Neural cell (in vitro differentiated cells): ENCODE results near the gene PSMB10.

Source experiments
- EP300 ChIP-seq: fragments of 450-650 bp; conservative IDR thresholded peaks from 2 replicates; pipeline ENCODE4 v1.6.1; 2014; ENCODE audit warnings: antibody characterized with exemption, mild to moderate bottlenecking, moderate library complexity; ENCODE audit not compliant: poor library complexity, severe bottlenecking
- TAF1 ChIP-seq: IDR thresholded peaks from 2 replicates; pipeline ENCODE4 v1.6.1; 2012; ENCODE audit warnings: low read depth
- TF ChIP-seq, protein P1 (sequence below): fragments of 450-650 bp; IDR thresholded peaks from 2 replicates; pipeline ENCODE4 v1.5.1; 2014; ENCODE audit warnings: antibody characterized with exemption, mild to moderate bottlenecking, moderate library complexity; ENCODE audit not compliant: poor library complexity, severe bottlenecking
- TF ChIP-seq, protein P2 (sequence below): IDR thresholded peaks from 2 replicates; pipeline ENCODE4 v1.6.1; 2012; ENCODE audit warnings: borderline replicate concordance

DNA sequence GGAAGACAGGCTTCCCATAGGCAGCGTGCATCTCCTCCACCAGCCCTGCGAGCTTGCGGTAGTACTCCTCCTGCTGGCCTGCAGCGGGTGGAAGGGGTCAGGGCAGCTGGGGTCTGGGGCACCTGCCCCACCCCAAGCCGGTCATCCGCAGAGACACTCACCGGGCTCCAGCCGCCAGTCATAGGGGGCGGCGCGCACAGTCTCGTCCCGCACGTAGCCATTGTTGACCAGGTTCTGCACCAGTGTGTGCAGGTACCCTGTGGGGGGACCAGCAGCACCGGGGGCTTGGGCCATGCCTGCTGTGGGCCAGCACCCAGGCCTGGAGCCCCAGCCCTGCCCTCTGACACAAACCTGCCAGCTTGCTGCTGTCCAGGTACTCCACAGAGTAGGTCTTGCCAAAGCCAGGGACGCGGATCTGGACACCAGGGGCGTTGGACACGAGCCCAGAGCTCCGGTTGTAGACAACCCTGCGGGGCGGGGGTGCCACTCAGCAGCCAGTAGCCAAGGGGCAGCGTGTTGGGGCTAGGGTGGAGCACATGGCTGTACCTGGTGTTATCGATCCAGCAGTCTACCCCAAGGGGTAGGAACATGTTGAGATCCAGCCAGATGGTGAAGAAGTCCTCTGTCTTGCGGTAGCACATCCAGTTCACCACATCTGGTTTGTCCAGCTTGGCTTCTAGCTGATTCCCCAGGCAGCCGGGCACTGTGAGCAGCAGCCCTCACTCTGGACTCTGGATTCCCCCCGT is 6.0 kb upstream of the PSMB10 start:
- no peak for TF ChIP-seq TAF1
- TF ChIP-seq, protein P1, sequence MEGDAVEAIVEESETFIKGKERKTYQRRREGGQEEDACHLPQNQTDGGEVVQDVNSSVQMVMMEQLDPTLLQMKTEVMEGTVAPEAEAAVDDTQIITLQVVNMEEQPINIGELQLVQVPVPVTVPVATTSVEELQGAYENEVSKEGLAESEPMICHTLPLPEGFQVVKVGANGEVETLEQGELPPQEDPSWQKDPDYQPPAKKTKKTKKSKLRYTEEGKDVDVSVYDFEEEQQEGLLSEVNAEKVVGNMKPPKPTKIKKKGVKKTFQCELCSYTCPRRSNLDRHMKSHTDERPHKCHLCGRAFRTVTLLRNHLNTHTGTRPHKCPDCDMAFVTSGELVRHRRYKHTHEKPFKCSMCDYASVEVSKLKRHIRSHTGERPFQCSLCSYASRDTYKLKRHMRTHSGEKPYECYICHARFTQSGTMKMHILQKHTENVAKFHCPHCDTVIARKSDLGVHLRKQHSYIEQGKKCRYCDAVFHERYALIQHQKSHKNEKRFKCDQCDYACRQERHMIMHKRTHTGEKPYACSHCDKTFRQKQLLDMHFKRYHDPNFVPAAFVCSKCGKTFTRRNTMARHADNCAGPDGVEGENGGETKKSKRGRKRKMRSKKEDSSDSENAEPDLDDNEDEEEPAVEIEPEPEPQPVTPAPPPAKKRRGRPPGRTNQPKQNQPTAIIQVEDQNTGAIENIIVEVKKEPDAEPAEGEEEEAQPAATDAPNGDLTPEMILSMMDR, result no peak
- TF ChIP-seq EP300, result no peak
- TF ChIP-seq, protein P2, sequence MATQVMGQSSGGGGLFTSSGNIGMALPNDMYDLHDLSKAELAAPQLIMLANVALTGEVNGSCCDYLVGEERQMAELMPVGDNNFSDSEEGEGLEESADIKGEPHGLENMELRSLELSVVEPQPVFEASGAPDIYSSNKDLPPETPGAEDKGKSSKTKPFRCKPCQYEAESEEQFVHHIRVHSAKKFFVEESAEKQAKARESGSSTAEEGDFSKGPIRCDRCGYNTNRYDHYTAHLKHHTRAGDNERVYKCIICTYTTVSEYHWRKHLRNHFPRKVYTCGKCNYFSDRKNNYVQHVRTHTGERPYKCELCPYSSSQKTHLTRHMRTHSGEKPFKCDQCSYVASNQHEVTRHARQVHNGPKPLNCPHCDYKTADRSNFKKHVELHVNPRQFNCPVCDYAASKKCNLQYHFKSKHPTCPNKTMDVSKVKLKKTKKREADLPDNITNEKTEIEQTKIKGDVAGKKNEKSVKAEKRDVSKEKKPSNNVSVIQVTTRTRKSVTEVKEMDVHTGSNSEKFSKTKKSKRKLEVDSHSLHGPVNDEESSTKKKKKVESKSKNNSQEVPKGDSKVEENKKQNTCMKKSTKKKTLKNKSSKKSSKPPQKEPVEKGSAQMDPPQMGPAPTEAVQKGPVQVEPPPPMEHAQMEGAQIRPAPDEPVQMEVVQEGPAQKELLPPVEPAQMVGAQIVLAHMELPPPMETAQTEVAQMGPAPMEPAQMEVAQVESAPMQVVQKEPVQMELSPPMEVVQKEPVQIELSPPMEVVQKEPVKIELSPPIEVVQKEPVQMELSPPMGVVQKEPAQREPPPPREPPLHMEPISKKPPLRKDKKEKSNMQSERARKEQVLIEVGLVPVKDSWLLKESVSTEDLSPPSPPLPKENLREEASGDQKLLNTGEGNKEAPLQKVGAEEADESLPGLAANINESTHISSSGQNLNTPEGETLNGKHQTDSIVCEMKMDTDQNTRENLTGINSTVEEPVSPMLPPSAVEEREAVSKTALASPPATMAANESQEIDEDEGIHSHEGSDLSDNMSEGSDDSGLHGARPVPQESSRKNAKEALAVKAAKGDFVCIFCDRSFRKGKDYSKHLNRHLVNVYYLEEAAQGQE, result no peak
